Suprapubic skin (tissue), 4 donors: Measurements from ENCODE around the gene PKM. TPM values are rescaled to one million over a fixed set of nuclear protein-coding genes. Genes with fewer than 3 reads are reported as not detected.

Source experiments
- DNase-seq, 2 donors: peaks; one replicate each; pipeline ENCODE4 v3.0.0-alpha.2; 2019; ENCODE audit warnings: low spot score in 2 of 2
- H3K27ac ChIP-seq: fragments of 200-600 bp; sonication (generic); one replicate; pipeline ENCODE4 v1.5.1; 2019
- H3K27me3 ChIP-seq: fragments of 200-600 bp; sonication (generic); one replicate; pipeline ENCODE4 v1.5.1; 2019
- H3K36me3 ChIP-seq: fragments of 200-600 bp; sonication (generic); one replicate; pipeline ENCODE4 v1.5.1; 2019
- H3K4me1 ChIP-seq: fragments of 200-600 bp; sonication (generic); one replicate; pipeline ENCODE4 v1.5.1; 2019
- H3K4me3 ChIP-seq: fragments of 200-600 bp; sonication (generic); one replicate; pipeline ENCODE4 v1.5.1; 2019; ENCODE audit warnings: mild to moderate bottlenecking
- H3K9me3 ChIP-seq: fragments of 200-600 bp; sonication (generic); one replicate; pipeline ENCODE4 v1.5.1; 2019
- EP300 ChIP-seq: sonication (generic); formaldehyde crosslinking; IDR thresholded peaks from one replicate; pipeline ENCODE4 v1.6.1; 2017; ENCODE audit warnings: antibody characterized with exemption
- POLR2A ChIP-seq, 2 donors: fragments of 450-650 bp; IDR thresholded peaks; one replicate each; pipeline ENCODE4 v1.6.1; 2017; ENCODE audit warnings: antibody characterized with exemption in 2 of 2, mild to moderate bottlenecking in 2 of 2, moderate library complexity in 2 of 2
- POLR2AphosphoS5 ChIP-seq, 3 donors: sonication (generic); formaldehyde crosslinking; IDR thresholded peaks; one replicate each; pipeline ENCODE4 v1.6.1; 2017; ENCODE audit warnings: antibody characterized with exemption in 3 of 3
- WGBS: methylation state at CpG from one replicate; pipeline ENCODE4 v1.1.5; 2018; 5-methylcytosine and 5-hydroxymethylcytosine counted together
- total RNA-seq, 4 donors: library from RNA; depleted of rRNA; stranded (reverse); fragments of >200 nt; gene quantifications; one replicate each; pipeline ENCODE4 v1.1.0, GENCODE V29; 2016
- TF ChIP-seq, protein P1 (sequence below), 2 donors: fragments of 200-600 bp in 1 of 2; fragments of 450-650 bp in 1 of 2; sonication (generic) in 1 of 2; IDR thresholded peaks; one replicate each; pipeline ENCODE4 v1.5.1; 2016 to 2019; ENCODE audit warnings: antibody characterized with exemption in 2 of 2, mild to moderate bottlenecking in 1 of 2, moderate library complexity in 1 of 2

The PKM gene
- total RNA-seq, 4 donors from 2014 or later: 294 to 522 (median 411) TPM

DNA sequence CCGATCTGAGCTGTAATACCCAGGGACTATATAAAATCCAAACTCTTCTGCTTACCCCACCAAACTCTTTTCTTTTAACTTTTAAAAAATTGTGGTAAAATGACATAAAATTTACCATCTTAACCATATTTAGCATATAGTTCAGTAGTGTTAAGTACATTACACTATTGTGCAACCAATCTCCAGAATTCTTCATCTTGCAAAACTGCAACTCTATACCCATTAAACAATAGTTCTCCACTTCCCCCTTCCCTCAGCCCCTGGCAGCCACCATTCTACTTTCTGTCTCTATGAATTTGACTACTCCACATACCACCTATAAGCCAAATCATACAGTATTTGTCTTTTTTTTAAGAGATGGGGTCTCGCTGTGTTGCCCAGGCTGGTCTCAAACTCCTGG lies 74.1 kb downstream of the PKM start:
- no peaks in the 10 kb centered on the region for H3K9me3 ChIP-seq
- H3K4me1 ChIP-seq: peaks cover 19% of the 10 kb centered on the region
- H3K27ac ChIP-seq: no peak overlapping the region
- no peak for TF ChIP-seq POLR2A (IDR thresholded peaks at IDR 0.05)
- TF ChIP-seq, protein P1, sequence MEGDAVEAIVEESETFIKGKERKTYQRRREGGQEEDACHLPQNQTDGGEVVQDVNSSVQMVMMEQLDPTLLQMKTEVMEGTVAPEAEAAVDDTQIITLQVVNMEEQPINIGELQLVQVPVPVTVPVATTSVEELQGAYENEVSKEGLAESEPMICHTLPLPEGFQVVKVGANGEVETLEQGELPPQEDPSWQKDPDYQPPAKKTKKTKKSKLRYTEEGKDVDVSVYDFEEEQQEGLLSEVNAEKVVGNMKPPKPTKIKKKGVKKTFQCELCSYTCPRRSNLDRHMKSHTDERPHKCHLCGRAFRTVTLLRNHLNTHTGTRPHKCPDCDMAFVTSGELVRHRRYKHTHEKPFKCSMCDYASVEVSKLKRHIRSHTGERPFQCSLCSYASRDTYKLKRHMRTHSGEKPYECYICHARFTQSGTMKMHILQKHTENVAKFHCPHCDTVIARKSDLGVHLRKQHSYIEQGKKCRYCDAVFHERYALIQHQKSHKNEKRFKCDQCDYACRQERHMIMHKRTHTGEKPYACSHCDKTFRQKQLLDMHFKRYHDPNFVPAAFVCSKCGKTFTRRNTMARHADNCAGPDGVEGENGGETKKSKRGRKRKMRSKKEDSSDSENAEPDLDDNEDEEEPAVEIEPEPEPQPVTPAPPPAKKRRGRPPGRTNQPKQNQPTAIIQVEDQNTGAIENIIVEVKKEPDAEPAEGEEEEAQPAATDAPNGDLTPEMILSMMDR (IDR thresholded peaks at IDR 0.05): no peak
- TF ChIP-seq POLR2AphosphoS5 (IDR thresholded peaks at IDR 0.05): no peak
- TF ChIP-seq EP300: no peak
- H3K27me3 ChIP-seq: no peaks in the 10 kb centered on the region
- no peak overlapping the region for H3K4me3 ChIP-seq
- DNase-seq: no peak
- no peaks in the 10 kb centered on the region for H3K36me3 ChIP-seq
- WGBS: 97% methylated on average over 2 of the region's 2 CpGs

DNA sequence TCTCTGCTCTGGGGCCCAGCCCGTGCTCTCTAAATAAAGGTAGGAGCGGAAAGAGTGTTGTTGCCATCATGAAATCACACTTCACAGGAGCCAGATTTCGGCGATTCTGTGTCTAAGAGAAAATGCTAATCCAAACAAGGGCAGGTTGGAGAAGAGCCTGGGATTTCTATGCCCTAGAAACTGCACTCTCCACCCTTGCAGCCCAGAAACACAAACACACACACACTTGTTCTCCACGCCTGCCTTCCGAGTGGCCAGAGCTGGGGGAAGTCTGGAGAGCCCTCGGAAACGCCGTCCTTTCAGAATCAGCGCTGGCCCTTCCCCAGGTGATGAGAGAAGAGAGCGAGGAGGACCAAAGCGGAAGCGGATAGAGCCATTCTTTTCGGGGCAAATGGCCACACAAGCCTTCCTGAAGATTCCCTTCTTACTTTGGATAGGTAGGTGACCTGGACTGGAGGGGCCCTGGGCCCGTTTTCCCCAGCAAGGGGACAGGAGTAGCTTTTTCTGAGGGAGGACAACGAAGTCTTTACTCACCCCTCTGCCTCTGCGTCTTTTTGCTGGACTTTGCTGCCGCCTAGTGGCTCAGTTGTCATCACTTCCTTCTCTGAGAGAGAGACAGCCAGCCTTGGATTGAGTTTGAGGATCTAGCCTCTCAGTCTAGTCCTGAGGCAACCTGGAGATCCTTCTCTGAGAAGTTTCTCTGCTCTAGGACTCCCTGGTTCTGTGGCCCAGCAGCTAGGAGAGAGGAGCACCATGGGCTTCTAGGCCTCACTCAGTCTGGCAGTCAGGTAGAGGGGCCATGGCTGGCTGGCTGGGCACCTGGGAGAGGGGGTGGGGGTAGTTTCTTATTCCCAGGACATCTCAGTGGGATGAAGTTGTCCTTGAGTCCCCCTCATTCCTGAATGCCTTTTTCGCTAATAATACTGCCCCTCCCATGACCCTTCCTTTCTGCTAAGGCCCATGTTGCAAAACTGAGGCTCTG lies 75.1 kb downstream of the PKM start:
- Histone ChIP-seq H3K27me3 (no peaks in the 10 kb centered on the region), H3K36me3 (no peaks in the 10 kb centered on the region), H3K27ac (peak overlapping the region; percentile 31), H3K4me3 (peak overlapping the region; percentile 52), H3K9me3 (no peaks in the 10 kb centered on the region), H3K4me1 (peaks cover 19% of the 10 kb centered on the region)
- no peak for TF ChIP-seq POLR2AphosphoS5 (IDR thresholded peaks at IDR 0.05)
- no peak for TF ChIP-seq EP300
- TF ChIP-seq, protein P1 (IDR thresholded peaks at IDR 0.05): peak; percentile 66 to 72
- no peak for TF ChIP-seq POLR2A (IDR thresholded peaks at IDR 0.05)
- DNase-seq: peak; percentile 87 to 89
- WGBS: 4% methylated on average over 19 of the region's 19 CpGs

DNA sequence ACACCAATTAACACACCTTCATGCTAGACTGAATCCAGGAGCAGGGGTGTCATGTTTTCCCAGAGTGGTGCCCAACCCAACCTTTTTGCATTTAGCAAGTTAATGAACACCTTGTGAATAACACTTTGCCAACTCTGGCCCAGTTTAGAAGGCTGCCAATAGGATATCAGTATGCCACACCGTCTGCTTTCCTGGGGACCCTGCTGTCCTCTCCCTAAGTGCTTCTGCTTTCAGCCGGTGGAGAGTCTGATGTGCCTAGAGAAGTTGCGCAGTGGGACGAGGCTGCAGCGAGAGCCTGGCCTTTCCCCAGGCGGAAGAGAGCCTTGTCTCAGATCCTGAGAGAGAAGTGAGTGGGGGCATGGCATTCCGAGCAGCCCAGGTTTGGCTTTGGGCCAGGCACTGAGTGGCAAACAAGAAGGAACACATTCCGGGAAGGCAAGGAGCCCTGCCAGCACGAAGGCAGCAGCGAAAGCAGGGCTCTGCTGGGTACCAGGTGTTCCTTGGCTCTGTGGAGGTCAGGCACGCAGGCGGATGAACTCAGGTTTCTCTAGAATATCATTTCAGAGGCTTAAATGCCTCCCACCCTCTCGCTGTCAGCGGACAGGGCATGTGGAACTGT lies 75.9 kb downstream of the PKM start:
- H3K36me3 ChIP-seq: no peaks in the 10 kb centered on the region
- WGBS: 13% methylated on average over 13 of the region's 14 CpGs
- H3K4me1 ChIP-seq: peaks cover 19% of the 10 kb centered on the region
- no peaks in the 10 kb centered on the region for H3K27me3 ChIP-seq
- DNase-seq: peak in 1 of 2 donors; percentile 81
- no peaks in the 10 kb centered on the region for H3K9me3 ChIP-seq
- H3K27ac ChIP-seq: peak overlapping the region; percentile 31
- peak overlapping the region; percentile 52 for H3K4me3 ChIP-seq
- no peak for TF ChIP-seq EP300
- TF ChIP-seq, protein P1 (IDR thresholded peaks at IDR 0.05): no peak
- TF ChIP-seq POLR2AphosphoS5 (IDR thresholded peaks at IDR 0.05): no peak
- TF ChIP-seq POLR2A (IDR thresholded peaks at IDR 0.05): no peak

GRCh38 chr15:72154316-72154715 lies 76.7 kb downstream of the PKM start:
- H3K27me3 ChIP-seq: no peaks in the 10 kb centered on the region

More at GRCh38 chr15:72154316-72154715, 76.7 kb downstream of the PKM start:
- no peak for TF ChIP-seq POLR2AphosphoS5 (IDR thresholded peaks at IDR 0.05)
- no peak for TF ChIP-seq EP300
- TF ChIP-seq POLR2A (IDR thresholded peaks at IDR 0.05): no peak
- TF ChIP-seq, protein P1 (IDR thresholded peaks at IDR 0.05): no peak
- Histone ChIP-seq H3K9me3 (no peaks in the 10 kb centered on the region), H3K27ac (no peak overlapping the region), H3K4me1 (peaks cover 19% of the 10 kb centered on the region), H3K36me3 (no peaks in the 10 kb centered on the region), H3K4me3 (no peak overlapping the region)
- DNase-seq: no peak
- 75% methylated on average over 7 of the region's 7 CpGs for WGBS
